ENCODE results near the gene TSPEAR.

TSPEAR gene

GRCh38 chr21:44456214-44456914 is 255.0 kb downstream of the TSPEAR start:
- DNase-seq: no peak

DNA sequence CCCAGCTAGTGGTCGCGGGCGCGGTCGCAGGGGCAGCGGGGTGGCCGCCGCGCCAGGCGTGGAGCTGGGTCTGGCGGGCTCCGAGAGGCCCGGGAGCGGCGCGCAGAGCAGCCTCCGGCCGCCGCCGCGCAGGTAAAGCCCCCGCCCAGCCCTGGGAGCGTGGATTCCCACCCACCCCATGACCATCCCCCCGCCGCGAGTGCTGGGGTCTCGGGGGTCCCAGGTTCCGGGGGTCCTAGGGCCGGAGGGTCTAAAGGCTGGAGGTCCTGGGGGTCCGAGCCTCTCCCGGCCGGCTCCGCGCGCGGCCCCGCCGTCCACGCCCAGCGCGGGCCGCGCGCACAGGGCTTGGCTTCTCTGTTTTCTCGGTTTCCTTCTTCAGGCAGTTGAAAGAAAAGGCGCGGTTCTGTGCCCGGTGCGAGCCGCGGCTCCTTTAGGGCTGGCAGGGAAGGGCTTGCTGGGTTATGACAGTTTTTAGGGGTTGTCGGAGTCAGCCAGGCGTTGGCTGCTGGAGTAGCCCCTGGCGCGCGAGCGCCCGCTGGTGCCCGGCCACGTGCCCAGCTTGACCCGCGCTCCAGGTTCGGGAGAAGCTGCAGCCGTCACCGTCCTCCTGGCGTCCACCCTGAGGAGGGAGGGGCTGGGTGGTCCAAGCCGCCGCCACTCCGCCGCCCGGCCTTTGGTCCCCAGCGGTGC is 255.7 kb downstream of the TSPEAR start:
- peak; percentile 48 for DNase-seq

- peak; percentile 86 for DNase-seq
Observed at GRCh38 chr21:44454747-44455523, 256.4 kb downstream of the TSPEAR start, which contains the start of gene LRRC3. Gene LRRC3, plus strand, starts transcription at chr21:44455510. Its CDS starts 1,135 bp downstream, at chr21:44456645.

GRCh38 chr21:44454058-44454457 is 257.3 kb downstream of the TSPEAR start:
- no peak for DNase-seq

DNA sequence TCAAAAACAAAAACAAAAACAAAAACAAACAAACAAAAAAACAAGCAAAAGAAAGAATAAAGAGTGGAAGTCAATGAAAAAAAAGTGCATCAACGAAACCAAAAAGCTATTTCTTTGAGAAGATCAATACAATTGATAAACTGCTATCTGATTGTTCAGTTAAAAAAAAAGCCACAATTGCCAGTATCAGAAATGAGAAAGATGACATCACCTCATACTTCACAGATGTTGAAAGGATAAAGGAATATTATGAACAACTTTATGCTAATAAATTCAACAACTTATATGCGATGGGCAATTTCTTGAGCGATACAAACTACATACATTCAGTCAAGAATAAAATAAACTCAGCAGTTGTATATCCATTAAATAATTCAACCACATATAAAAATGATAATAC is 258.3 kb downstream of the TSPEAR start:
- no peak for DNase-seq

DNA sequence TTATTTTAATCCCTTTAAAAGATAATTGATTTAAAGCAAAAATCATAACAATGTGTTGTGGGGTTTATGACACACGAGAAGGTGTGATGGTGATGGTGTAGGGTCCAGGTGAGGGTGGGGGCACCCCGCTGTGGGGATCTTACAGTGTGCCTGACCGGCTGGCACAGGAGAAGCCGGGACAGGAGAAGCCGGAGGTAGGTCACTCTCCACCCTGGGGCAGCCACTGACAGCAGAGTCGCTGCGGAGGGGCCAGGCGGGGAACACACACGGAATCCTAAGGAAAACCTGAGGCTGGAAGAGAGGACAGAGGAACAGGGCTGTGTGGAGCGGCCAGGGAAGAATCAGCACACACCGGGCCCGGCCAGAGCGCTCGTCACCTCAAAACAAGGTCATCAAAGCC is 260.4 kb downstream of the TSPEAR start:
- DNase-seq: no peak

DNA sequence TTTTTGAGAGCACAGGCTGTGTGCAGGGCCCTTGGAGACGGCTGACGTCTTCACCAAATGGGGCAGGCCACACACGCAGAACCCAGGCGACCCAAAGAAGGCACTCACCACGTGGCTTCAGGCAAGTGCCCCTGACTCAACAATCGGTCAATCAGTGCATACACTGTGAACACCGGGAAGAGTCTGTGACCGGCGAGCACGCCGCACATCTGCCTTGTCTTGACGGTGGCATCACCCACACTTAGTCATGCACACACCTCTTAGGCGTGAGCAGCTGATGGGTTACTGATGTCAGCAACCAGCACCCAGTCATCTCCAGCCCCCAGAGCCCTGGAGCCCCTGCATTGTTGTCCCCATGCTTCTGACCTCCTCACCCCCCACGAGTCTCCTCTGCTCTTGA is 261.0 kb downstream of the TSPEAR start:
- DNase-seq: no peak

DNA sequence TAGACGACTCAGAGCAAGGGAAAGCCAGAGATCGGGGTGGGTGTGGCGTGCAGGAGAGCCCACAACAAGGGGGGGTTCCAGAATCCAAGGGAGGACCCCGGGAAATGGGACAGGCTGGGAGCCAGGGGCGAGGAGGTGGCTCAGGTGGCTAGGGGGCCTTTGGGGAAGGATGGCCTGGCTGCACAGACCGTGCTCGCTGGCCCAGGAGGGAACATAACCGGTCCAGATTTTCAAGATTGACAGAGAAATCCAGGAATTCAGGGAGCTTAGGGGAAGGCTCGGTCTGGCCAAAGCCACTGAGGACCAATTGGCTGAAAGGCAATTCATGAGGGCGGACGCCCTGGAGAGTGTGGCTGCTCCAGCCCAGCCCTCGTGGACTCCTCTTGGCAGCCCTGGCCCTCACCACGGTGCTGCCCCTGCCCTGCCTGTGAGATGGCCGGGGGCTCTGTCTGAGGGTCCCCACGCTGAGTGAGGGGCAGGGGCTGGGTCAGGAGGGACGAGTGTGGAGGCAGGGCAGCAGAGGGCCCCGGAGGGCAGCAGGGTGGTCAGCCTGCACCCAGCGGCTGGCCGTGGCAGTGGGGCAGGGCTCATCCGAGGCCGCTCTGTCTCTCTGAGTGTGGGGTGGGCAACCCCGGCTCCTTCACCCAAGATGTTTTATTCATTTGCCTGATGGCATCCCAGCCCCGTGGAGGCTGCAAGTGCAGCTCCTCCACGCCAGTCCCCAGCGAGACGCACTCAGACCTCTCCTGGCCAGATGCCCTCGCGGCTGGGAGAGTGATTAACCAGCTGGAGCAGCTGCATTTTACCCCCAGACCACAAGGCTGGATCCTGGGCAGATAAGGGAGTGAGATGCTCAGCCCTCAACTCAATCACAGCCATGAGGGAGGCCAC is 261.7 kb downstream of the TSPEAR start:
- no peak for DNase-seq

GRCh38 chr21:44448651-44449131 is 262.7 kb downstream of the TSPEAR start:
- DNase-seq: peak; percentile 4

All from right hindlimb (tissue), 1 donor.